Measurements from ENCODE around the gene LAMA2.

DNA sequence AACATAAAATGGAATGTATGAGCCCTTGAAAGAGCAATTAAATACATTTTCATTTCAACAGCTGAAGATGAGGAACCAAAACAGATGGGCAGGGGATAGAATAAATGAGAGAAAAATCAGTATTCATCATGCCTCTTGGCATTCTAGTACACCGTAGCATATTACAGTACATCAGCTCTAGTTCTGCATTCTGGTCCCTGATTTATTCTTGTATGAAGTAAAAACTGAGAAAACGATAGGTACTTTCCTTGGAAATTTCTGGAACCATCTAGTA is 477.7 kb downstream of the LAMA2 start:
- TF ChIP-seq GATA2 (IDR thresholded peaks at IDR 0.05; ENCODE audit: low read depth, low read length) (no peak), GATA3 (IDR thresholded peaks at IDR 0.05; ENCODE audit: low read depth, low read length) (no peak)

Measured in SH-SY5Y (cell line).